NCI-H1105 (cell line): ENCODE data around the gene LBH.

Experiments used
- DNase-seq: peaks from one replicate; lab custom pipeline; 2025; lab: John Stamatoyannopoulos, UW

The LBH gene

DNA sequence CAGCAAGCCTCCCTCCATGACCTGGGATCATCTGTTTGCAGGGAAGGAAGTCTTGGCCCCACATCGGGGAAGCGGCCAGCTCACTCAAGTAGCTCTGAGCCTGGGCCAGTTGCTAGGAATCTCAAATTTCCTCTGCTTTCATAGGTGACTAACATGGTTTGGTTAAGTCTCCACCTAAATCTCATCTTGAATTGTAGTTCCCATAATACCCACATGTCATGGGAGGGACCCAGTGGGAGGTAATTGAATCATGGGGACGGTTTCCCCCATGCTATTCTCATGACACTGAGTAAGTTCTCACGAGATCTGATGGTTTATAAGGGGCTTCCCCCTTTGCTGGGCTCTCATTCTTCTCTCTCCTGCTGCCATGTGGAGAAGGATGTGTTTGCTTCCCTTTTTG, 75.2 kb downstream of the LBH start:
- DNase-seq = no peak

DNA sequence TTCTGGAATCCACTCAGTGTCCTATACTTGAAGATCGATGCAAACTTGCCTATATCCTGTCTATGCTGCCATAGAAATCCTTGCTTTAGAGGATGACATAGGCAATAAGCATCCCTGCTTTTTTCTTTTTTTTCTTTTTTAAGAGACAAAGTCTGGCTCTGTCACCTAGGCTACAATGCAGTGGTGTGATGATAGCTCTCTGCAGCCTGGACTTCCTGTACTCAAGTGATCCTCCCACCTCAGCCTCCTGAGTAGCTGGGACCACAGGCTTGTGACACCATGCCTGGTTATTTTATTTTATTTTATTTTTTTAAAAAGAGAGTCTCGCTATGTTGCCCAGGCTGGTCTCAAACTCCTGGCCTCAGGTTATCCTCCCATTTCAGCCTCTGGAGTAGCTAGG, 76.9 kb downstream of the LBH start:
- no peak for DNase-seq
